Left lung (tissue), 10 donors: Measurements from ENCODE around the gene DGCR8. TPM values are rescaled to one million over a fixed set of nuclear protein-coding genes. Genes with fewer than 3 reads are reported as not detected.
A peak's percentile ranks its signal among the peaks of the same experiment; 100 is the strongest.

Experiments used
- ATAC-seq: fragments of 200-7000 bp; cut with Tn5 transposase; one replicate; pipeline ENCODE4 v1.9.1; 2020; ENCODE audit warnings: moderate library complexity
- DNase-seq, 4 donors: peaks; one replicate each; pipeline ENCODE4 v3.0.0-alpha.2; 2013 to 2020
- H3K27ac ChIP-seq, 2 donors: fragments of 200-600 bp; sonication (generic) in 1 of 2; one replicate each; pipeline versions ENCODE4 v1.5.0 to v1.8.0; 2020 to 2021
- H3K27me3 ChIP-seq, 2 donors: fragments of 200-600 bp; sonication (generic) in 1 of 2; one replicate each; pipeline versions ENCODE4 v1.5.0 to v1.8.0; 2020 to 2021
- H3K36me3 ChIP-seq, 2 donors: fragments of 200-600 bp; sonication (generic) in 1 of 2; one replicate each; pipeline versions ENCODE4 v1.5.0 to v1.8.0; 2020 to 2021
- H3K4me1 ChIP-seq, 2 donors: fragments of 200-600 bp; one replicate each; pipeline ENCODE4 v1.8.0; 2021
- H3K4me3 ChIP-seq, 2 donors: fragments of 200-600 bp; sonication (generic) in 1 of 2; one replicate each; pipeline versions ENCODE4 v1.5.0 to v1.8.0; 2020 to 2021; ENCODE audit warnings: mild to moderate bottlenecking in 1 of 2
- H3K9me3 ChIP-seq, 2 donors: fragments of 200-600 bp; sonication (generic) in 1 of 2; one replicate each; pipeline versions ENCODE4 v1.5.0 to v1.8.0; 2020 to 2021
- intact Hi-C, 2 donors: fragments of 100-400 bp; cut with DNase I; formaldehyde crosslinking; loops; one replicate each; pipeline versions ENCODE4 v1.11.2 to v1.14.2; 2022
- polyA plus RNA-seq, 6 donors: library from polyadenylated mRNA; unstranded; fragments of 120-200 nt; gene quantifications; one replicate each; pipeline ENCODE4 v1.2.1, GENCODE V29; 2013; ENCODE audit not compliant: insufficient read length in 6 of 6
- total RNA-seq, 2 donors: library from RNA; stranded (reverse); fragmentation: NEBNext Ultra II Directional; extraction: Animal tissue kit (Norgen Biotek cat#: 25700); gene quantifications; one replicate each; pipeline ENCODE4 v1.2.1, GENCODE V29; 2021
- TF ChIP-seq, protein P1 (sequence below), 2 donors: fragments of 200-600 bp; sonication (generic) in 1 of 2; IDR thresholded peaks; one replicate each; pipeline versions ENCODE4 v1.5.0 to v1.8.0; 2021; ENCODE audit warnings: antibody characterized with exemption in 2 of 2
- donor health status: DM: no; HTN: yes; CAD: no.
- donor health status: DM: no; HTN: no; CAD: no.

The DGCR8 gene
- total and polyA plus RNA-seq, 8 donors = 28.9 to 63.2 (median 44.5) TPM

DNA sequence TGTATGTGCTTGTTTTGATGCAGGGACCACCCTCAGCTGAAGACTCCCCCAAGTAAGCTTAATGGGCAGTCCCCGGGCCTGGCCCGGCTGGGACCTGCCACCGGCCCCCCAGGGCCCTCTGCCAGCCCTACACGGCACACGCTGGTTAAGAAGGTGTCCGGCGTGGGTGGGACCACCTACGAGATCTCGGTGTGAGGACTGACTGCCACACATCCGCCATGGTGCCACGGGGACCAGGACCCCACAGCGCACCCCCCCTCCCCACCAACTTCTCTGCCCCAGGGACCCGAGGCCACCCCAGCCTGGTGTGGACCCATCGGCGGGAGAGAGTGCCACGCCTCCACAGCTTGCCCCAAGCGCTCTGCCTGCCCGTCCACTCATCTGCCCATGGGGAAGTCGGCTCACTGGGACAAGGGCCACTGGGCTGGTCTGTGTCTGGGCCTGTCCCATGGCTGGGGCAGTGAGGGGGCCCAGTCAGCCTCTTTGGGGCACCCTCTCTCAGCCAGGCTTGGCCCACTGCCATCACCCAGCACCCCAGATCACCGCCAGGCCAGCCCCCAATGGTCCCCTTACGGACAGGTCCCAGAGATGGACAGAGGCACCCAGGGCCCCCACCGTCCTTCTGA lies 65.3 kb downstream of the DGCR8 start:
- Histone ChIP-seq H3K4me3 (no peak overlapping the region), H3K27me3 (no peaks in the 10 kb centered on the region), H3K9me3 (no peaks in the 10 kb centered on the region), H3K27ac (no peak overlapping the region), H3K36me3 (peaks cover 0 to 45% of the 10 kb centered on the region in 2 donors), H3K4me1 (no peaks in the 10 kb centered on the region)
- intact Hi-C loops = no loop called here
- ATAC-seq (peak; percentile 12), DNase-seq (no peak)
- TF ChIP-seq, protein P1, sequence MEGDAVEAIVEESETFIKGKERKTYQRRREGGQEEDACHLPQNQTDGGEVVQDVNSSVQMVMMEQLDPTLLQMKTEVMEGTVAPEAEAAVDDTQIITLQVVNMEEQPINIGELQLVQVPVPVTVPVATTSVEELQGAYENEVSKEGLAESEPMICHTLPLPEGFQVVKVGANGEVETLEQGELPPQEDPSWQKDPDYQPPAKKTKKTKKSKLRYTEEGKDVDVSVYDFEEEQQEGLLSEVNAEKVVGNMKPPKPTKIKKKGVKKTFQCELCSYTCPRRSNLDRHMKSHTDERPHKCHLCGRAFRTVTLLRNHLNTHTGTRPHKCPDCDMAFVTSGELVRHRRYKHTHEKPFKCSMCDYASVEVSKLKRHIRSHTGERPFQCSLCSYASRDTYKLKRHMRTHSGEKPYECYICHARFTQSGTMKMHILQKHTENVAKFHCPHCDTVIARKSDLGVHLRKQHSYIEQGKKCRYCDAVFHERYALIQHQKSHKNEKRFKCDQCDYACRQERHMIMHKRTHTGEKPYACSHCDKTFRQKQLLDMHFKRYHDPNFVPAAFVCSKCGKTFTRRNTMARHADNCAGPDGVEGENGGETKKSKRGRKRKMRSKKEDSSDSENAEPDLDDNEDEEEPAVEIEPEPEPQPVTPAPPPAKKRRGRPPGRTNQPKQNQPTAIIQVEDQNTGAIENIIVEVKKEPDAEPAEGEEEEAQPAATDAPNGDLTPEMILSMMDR (IDR thresholded peaks at IDR 0.05) = no peak

GRCh38 chr22:20145832-20146223 lies 65.8 kb downstream of the DGCR8 start:
- Histone ChIP-seq H3K27me3 (no peaks in the 10 kb centered on the region), H3K9me3 (no peaks in the 10 kb centered on the region), H3K27ac (no peak overlapping the region), H3K36me3 (peaks cover 0 to 42% of the 10 kb centered on the region in 2 donors), H3K4me1 (no peaks in the 10 kb centered on the region), H3K4me3 (no peak overlapping the region)
- TF ChIP-seq, protein P1 (IDR thresholded peaks at IDR 0.05) = no peak
- intact Hi-C loops = no loop called here
- ATAC-seq (no peak), DNase-seq (no peak)

DNA sequence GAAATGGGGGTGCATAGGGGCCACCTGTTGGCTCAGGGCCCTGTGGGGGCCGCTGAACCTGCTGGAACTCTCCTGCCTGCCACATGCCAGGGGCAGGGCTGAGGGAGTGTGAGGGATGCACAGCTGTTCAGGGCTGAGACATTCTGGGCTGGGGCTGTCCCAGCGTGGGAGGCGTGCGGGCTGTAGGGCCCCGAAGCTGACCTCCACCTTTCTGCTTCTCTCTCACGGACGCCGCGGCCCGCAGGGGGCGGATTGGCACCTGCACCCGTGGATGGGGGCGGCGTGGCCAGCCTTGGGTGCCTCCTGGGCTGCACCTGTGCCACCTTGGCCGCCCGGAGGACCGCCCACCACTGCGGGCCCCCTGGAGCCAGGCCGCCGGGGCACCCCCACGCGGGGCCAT lies 66.7 kb downstream of the DGCR8 start:
- no peaks in the 10 kb centered on the region for H3K9me3 ChIP-seq
- H3K27ac ChIP-seq = no peak overlapping the region
- intact Hi-C loops = no loop called here
- TF ChIP-seq, protein P1 (IDR thresholded peaks at IDR 0.05) = no peak
- peaks cover 0 to 34% of the 10 kb centered on the region in 2 donors for H3K36me3 ChIP-seq
- no peaks in the 10 kb centered on the region for H3K4me1 ChIP-seq
- H3K4me3 ChIP-seq = no peak overlapping the region
- DNase-seq (no peak), ATAC-seq (no peak)
- H3K27me3 ChIP-seq = no peaks in the 10 kb centered on the region

GRCh38 chr22:20147237-20147988 lies 67.4 kb downstream of the DGCR8 start:
- no peaks in the 10 kb centered on the region for H3K27me3 ChIP-seq
- H3K27ac ChIP-seq = no peak overlapping the region
- no peaks in the 10 kb centered on the region for H3K9me3 ChIP-seq
- DNase-seq (no peak), ATAC-seq (no peak)
- H3K4me3 ChIP-seq = no peak overlapping the region
- no peaks in the 10 kb centered on the region for H3K4me1 ChIP-seq
- intact Hi-C loops = no loop called here
- peaks cover 0 to 31% of the 10 kb centered on the region in 2 donors for H3K36me3 ChIP-seq
- TF ChIP-seq, protein P1 (IDR thresholded peaks at IDR 0.05) = no peak

- H3K4me3 ChIP-seq = no peak overlapping the region
- H3K4me1 ChIP-seq = no peaks in the 10 kb centered on the region
- H3K9me3 ChIP-seq = no peaks in the 10 kb centered on the region
- TF ChIP-seq, protein P1 (IDR thresholded peaks at IDR 0.05) = no peak
- DNase-seq (no peak), ATAC-seq (no peak)
- no peaks in the 10 kb centered on the region for H3K27me3 ChIP-seq
- intact Hi-C loops = no loop called here
- no peak overlapping the region for H3K27ac ChIP-seq
- H3K36me3 ChIP-seq = peaks cover 0 to 21% of the 10 kb centered on the region in 2 donors
Measured at GRCh38 chr22:20148414-20148813, 68.4 kb downstream of the DGCR8 start.
